ENCODE results near the gene USP36. TPM values are rescaled to one million over a fixed set of nuclear protein-coding genes. Genes with fewer than 3 reads are reported as not detected.

USP36 gene
- total and polyA plus RNA-seq, 9 of the 15 experiments (the other 6 are each of a cell fraction or from before 2014, with no cell fraction given), result 6.4 to 72.8 (median 22.5) TPM

DNA sequence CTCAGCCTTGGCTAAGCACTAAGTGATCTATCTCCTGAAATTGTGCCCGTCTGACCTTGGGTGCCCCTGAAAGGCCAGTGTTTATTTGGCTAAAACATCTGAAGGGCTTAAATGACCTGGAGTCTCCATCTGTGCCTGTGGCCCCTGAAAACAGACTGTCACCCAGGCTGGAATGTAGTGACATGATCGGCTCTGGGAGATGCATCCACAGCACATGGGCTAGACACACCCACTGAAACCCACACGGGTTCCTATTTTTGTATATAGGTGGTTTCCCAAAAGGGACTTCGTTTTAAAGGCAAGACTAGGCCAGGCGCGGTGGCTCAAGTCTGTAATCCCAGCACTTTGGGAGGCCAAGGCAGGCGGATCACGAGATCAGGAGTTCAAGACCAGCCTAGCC lies 48.9 kb upstream of the USP36 start:
- no peak overlapping the region for H3K27ac ChIP-seq (ENCODE audit: extremely low read depth, low read depth, low read length)
- ChIA-PET POLR2A (interaction anchor here (1.1 kb wide), 1 partner anchor 21 kb away, joined by 4 read pairs; no protein-coding TSS in a partner anchor), CTCF (ENCODE audit: low intra/inter-chr PET ratio) (no interaction called here)
- ATAC-seq (no peak), FAIRE-seq (no peak), DNase-seq (ENCODE audit: extremely low read depth in 1 of 4, low spot score in 3 of 4) (no peak)
- in situ Hi-C loops (cut with MboI) (no loop called here), intact Hi-C loops (cut with micrococcal nuclease) (no loop called here)
- no TSS peak for BruUV-seq (replicated peaks)
- H3K4me2 ChIP-seq (ENCODE audit: insufficient read depth, low read length), result no peak overlapping the region
- H3K4me3 ChIP-seq, result no peak overlapping the region
- H4K20me1 ChIP-seq (replicated peaks; ENCODE audit: control insufficient read depth, insufficient read depth, low read length), result peaks cover 14% of the 10 kb centered on the region
- no peak overlapping the region for H2AFZ ChIP-seq (ENCODE audit: low read depth, low read length)
- no peaks in the 10 kb centered on the region for H3K79me2 ChIP-seq (ENCODE audit: control insufficient read depth, insufficient read depth, low read length)
- H3K9ac ChIP-seq (ENCODE audit: insufficient read depth in 1 of 2, low read depth in 2 of 2, low read length in 2 of 2), result no peak overlapping the region
- H3K36me3 ChIP-seq (ENCODE audit: control insufficient read depth, insufficient read depth, low read length), result no peaks in the 10 kb centered on the region
- TF ChIP-seq TFAM (CRISPR knock-in tag; conservative IDR thresholded peaks at IDR 0.05) (no peak), ELF2 (CRISPR knock-in tag; IDR thresholded peaks at IDR 0.05) (no peak), ZFP36 (IDR thresholded peaks at IDR 0.05; ENCODE audit: low read depth, low read length, partially characterized antibody) (no peak), NFE2 (IDR thresholded peaks at IDR 0.05; ENCODE audit: low read depth) (no peak), PHF20 (IDR thresholded peaks at IDR 0.05; ENCODE audit: partially characterized antibody) (no peak)
- TF ChIP-seq, protein P1, sequence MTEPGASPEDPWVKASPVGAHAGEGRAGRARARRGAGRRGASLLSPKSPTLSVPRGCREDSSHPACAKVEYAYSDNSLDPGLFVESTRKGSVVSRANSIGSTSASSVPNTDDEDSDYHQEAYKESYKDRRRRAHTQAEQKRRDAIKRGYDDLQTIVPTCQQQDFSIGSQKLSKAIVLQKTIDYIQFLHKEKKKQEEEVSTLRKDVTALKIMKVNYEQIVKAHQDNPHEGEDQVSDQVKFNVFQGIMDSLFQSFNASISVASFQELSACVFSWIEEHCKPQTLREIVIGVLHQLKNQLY (CRISPR knock-in tag; conservative IDR thresholded peaks at IDR 0.05), result no peak
- H3K9me1 ChIP-seq (ENCODE audit: control insufficient read depth, insufficient read depth, low read length), result no peaks in the 10 kb centered on the region
- peaks cover 43 to 87% of the 10 kb centered on the region in 2 experiments for H3K27me3 ChIP-seq (ENCODE audit: control insufficient read depth in 2 of 2, insufficient read depth in 2 of 2, low read length in 2 of 2)
- 2% methylated on average over 8 of the region's 8 CpGs for WGBS (ENCODE audit: insufficient coverage, low coverage, missing lambda C conversion rate)
- H3K4me1 ChIP-seq (replicated peaks in 1 of 2; ENCODE audit: control insufficient read depth in 2 of 2, insufficient read depth in 2 of 2, low read length in 2 of 2), result peaks cover 0 to 6% of the 10 kb centered on the region in 2 experiments; a peak in 2 of 5 replicates
- no peaks in the 10 kb centered on the region; the same call in 1 of the 2 replicates for H3K9me3 ChIP-seq (replicated peaks; ENCODE audit: control insufficient read depth, insufficient read depth, low read depth, low read length)

Measured in K562 (cell line).